Naive B cell (primary cell): ENCODE measurements around the gene PIK3R1. TPM values are rescaled to one million over a fixed set of nuclear protein-coding genes. Genes with fewer than 3 reads are reported as not detected.

Experiments
- ATAC-seq, 2 donors: fragments of 150-1000 bp; cut with Tn5 transposase; 2 replicates each; pipeline ENCODE4 v1.10.0; 2021; ENCODE audit warnings: low read depth in 2 of 2, mild to moderate bottlenecking in 2 of 2, moderate library complexity in 2 of 2
- DNase-seq: peaks from one replicate; pipeline ENCODE4 v3.0.0; 2022
- H3K27ac Mint-ChIP-seq, 6 donors: one replicate each; pipeline ENCODE4 v1.8.0; 2020 to 2022; ENCODE audit warnings: mild to moderate bottlenecking in 6 of 6, mixed read lengths in 6 of 6, moderate library complexity in 5 of 6, inconsistent platforms in 2 of 6
- H3K27me3 Mint-ChIP-seq, 3 donors: one replicate each; pipeline ENCODE4 v1.8.0; 2021 to 2022; ENCODE audit warnings: mixed read lengths in 3 of 3, mild to moderate bottlenecking in 1 of 3
- H3K36me3 Mint-ChIP-seq, 2 donors: one replicate each; pipeline ENCODE4 v1.8.0; 2020 to 2022; ENCODE audit warnings: mixed read lengths in 2 of 2, inconsistent platforms in 1 of 2, mild to moderate bottlenecking in 1 of 2
- H3K4me1 Mint-ChIP-seq, 3 donors: one replicate each; pipeline ENCODE4 v1.8.0; 2020 to 2022; ENCODE audit warnings: mixed read lengths in 3 of 3, inconsistent platforms in 1 of 3, mild to moderate bottlenecking in 1 of 3, moderate library complexity in 1 of 3
- H3K4me3 Mint-ChIP-seq, 8 donors: one replicate each; pipeline ENCODE4 v1.8.0; 2020 to 2022; ENCODE audit warnings: mild to moderate bottlenecking in 8 of 8, mixed read lengths in 8 of 8, moderate library complexity in 8 of 8, inconsistent platforms in 2 of 8
- H3K9me3 Mint-ChIP-seq, 7 donors: one replicate each; pipeline ENCODE4 v1.8.0; 2020 to 2022; ENCODE audit warnings: mixed read lengths in 7 of 7, mild to moderate bottlenecking in 5 of 7, inconsistent platforms in 2 of 7, moderate library complexity in 1 of 7
- polyA plus RNA-seq, 6 donors: library from polyadenylated mRNA; unstranded; fragments of 300-500 nt; fragmentation: Illumina TruSeq; gene quantifications; one replicate each; pipeline ENCODE4 v1.2.3, GENCODE V29; 2021; ENCODE audit warnings: low read depth in 6 of 6

The PIK3R1 gene
- polyA plus RNA-seq, 6 donors from 2014 or later, result 31.2 to 49.2 (median 39.3) TPM

GRCh38 chr5:68343421-68343826, 127.9 kb downstream of the PIK3R1 start:
- H3K4me1 Mint-ChIP-seq, result peaks cover 6 to 12% (median 10%) of the 10 kb centered on the region in 3 donors
- peaks cover 0 to 4% (median 0%) of the 10 kb centered on the region in 3 donors for H3K27me3 Mint-ChIP-seq
- H3K4me3 Mint-ChIP-seq, result no peak overlapping the region
- H3K27ac Mint-ChIP-seq, result no peak overlapping the region
- ATAC-seq (no peak), DNase-seq (no peak)
- H3K36me3 Mint-ChIP-seq, result peaks cover 0 to 8% of the 10 kb centered on the region in 2 donors
- H3K9me3 Mint-ChIP-seq, result peaks cover 0 to 8% (median 4%) of the 10 kb centered on the region in 7 donors

- H3K27me3 Mint-ChIP-seq, result peaks cover 0 to 4% (median 0%) of the 10 kb centered on the region in 3 donors
- DNase-seq (no peak), ATAC-seq (no peak)
- peaks cover 6 to 12% (median 10%) of the 10 kb centered on the region in 3 donors for H3K4me1 Mint-ChIP-seq
- no peak overlapping the region for H3K27ac Mint-ChIP-seq
- peaks cover 0 to 8% of the 10 kb centered on the region in 2 donors for H3K36me3 Mint-ChIP-seq
- no peak overlapping the region for H3K4me3 Mint-ChIP-seq
- H3K9me3 Mint-ChIP-seq, result peaks cover 0 to 8% (median 4%) of the 10 kb centered on the region in 7 donors
Observed at GRCh38 chr5:68344447-68345111, 129.0 kb downstream of the PIK3R1 start.

- Mint-ChIP-seq H3K36me3 (peaks cover 0 to 8% of the 10 kb centered on the region in 2 donors), H3K9me3 (peaks cover 0 to 8% (median 4%) of the 10 kb centered on the region in 7 donors), H3K4me1 (peaks cover 6 to 12% (median 10%) of the 10 kb centered on the region in 3 donors), H3K4me3 (no peak overlapping the region), H3K27me3 (peaks cover 0 to 4% (median 0%) of the 10 kb centered on the region in 3 donors), H3K27ac (no peak overlapping the region)
- DNase-seq (no peak), ATAC-seq (no peak)
Observed at GRCh38 chr5:68345171-68345570, 129.6 kb downstream of the PIK3R1 start.

GRCh38 chr5:68345582-68345981, 130.0 kb downstream of the PIK3R1 start:
- Mint-ChIP-seq H3K4me1 (peaks cover 6 to 12% (median 10%) of the 10 kb centered on the region in 3 donors), H3K4me3 (no peak overlapping the region), H3K36me3 (peaks cover 0 to 8% of the 10 kb centered on the region in 2 donors), H3K9me3 (peaks cover 0 to 8% (median 4%) of the 10 kb centered on the region in 7 donors), H3K27me3 (peaks cover 0 to 4% (median 0%) of the 10 kb centered on the region in 3 donors), H3K27ac (no peak overlapping the region)
- ATAC-seq (no peak), DNase-seq (no peak)

GRCh38 chr5:68347536-68347935, 132.0 kb downstream of the PIK3R1 start:
- ATAC-seq, result peak; percentile 70 to 85
- no peak for DNase-seq
- Mint-ChIP-seq H3K4me1 (peaks cover 6 to 12% (median 10%) of the 10 kb centered on the region in 3 donors), H3K27ac (no peak overlapping the region), H3K27me3 (no peaks in the 10 kb centered on the region), H3K9me3 (peaks cover 0 to 8% (median 4%) of the 10 kb centered on the region in 7 donors), H3K4me3 (peak overlapping the region in 1 of 8 donors; percentile 21), H3K36me3 (peaks cover 0 to 8% of the 10 kb centered on the region in 2 donors)

- no peak for ATAC-seq
- Mint-ChIP-seq H3K9me3 (peaks cover 0 to 8% (median 4%) of the 10 kb centered on the region in 7 donors), H3K27ac (no peak overlapping the region), H3K36me3 (peaks cover 0 to 8% of the 10 kb centered on the region in 2 donors), H3K4me1 (peaks cover 6 to 12% (median 10%) of the 10 kb centered on the region in 3 donors), H3K27me3 (no peaks in the 10 kb centered on the region), H3K4me3 (no peak overlapping the region)
- DNase-seq, result no peak
Observed at GRCh38 chr5:68348447-68349222, 133.1 kb downstream of the PIK3R1 start.

- H3K36me3 Mint-ChIP-seq, result peaks cover 0 to 8% of the 10 kb centered on the region in 2 donors
- no peak overlapping the region for H3K27ac Mint-ChIP-seq
- no peaks in the 10 kb centered on the region for H3K27me3 Mint-ChIP-seq
- H3K9me3 Mint-ChIP-seq, result peaks cover 0 to 8% (median 4%) of the 10 kb centered on the region in 7 donors
- H3K4me3 Mint-ChIP-seq, result no peak overlapping the region
- no peak for ATAC-seq
- DNase-seq, result no peak
- peaks cover 9 to 12% (median 10%) of the 10 kb centered on the region in 3 donors for H3K4me1 Mint-ChIP-seq
Observed at GRCh38 chr5:68350176-68350575, 134.6 kb downstream of the PIK3R1 start.
